ENCODE results near the gene CARS2.

DNA sequence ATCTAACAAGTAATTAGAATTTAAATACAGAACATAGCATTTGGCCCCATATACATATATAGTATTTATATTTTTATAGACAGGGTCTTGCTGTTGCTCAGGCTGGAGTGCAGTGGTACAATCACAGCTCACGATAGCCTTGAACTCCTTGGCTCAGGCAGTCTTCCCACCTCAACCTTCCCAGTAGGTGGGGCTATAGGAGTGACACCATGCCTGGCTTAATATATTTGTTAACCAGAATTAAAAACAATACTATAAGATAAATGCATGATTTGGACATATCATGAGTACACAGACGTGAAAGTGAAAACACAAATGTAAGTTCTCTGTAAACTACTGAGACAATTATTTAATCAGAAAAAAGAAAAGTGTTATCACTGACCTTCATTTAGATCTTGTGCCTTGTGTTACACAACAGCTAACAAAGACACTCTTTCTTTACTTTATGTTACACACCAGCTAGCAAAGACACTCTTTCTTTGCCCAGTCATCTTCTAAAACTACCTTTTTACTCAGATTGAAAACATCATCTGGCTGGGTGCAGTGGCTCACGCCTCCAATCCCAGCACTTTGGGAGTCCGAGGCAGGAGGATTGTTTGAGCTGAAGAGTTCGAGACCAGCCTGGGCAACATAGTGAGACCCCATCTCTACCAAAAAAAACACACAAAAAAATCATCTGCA lies 22.6 kb downstream of the CARS2 start:
- TF ChIP-seq, protein P1, sequence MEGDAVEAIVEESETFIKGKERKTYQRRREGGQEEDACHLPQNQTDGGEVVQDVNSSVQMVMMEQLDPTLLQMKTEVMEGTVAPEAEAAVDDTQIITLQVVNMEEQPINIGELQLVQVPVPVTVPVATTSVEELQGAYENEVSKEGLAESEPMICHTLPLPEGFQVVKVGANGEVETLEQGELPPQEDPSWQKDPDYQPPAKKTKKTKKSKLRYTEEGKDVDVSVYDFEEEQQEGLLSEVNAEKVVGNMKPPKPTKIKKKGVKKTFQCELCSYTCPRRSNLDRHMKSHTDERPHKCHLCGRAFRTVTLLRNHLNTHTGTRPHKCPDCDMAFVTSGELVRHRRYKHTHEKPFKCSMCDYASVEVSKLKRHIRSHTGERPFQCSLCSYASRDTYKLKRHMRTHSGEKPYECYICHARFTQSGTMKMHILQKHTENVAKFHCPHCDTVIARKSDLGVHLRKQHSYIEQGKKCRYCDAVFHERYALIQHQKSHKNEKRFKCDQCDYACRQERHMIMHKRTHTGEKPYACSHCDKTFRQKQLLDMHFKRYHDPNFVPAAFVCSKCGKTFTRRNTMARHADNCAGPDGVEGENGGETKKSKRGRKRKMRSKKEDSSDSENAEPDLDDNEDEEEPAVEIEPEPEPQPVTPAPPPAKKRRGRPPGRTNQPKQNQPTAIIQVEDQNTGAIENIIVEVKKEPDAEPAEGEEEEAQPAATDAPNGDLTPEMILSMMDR (IDR thresholded peaks at IDR 0.05), result peak in 4 of 6 experiments; percentile 26 to 65 (median 62)
- no peak for TF ChIP-seq POLR2A (IDR thresholded peaks at IDR 0.05)

All from Peyer's patch (tissue), 4 donors.